H54 (cell line): Measurements from ENCODE around the gene EDN1.

Experiments used
- DNase-seq: peaks from one replicate; pipeline ENCODE4 v3.0.0; 2011; ENCODE audit warnings: low spot score, mixed read lengths; ENCODE audit not compliant: insufficient read length
- FAIRE-seq: peaks from 3 replicates; lab custom pipeline; 2011; peaks lifted over from hg19 to GRCh38; lab: Jason Lieb, UNC
- POLR2A ChIP-seq: IDR thresholded peaks from 2 replicates; pipeline ENCODE4 v1.6.1; 2011; ENCODE audit warnings: low read depth, mild to moderate bottlenecking, low read length

Gene EDN1

GRCh38 chr6:12261502-12261901 lies 28.7 kb upstream of the EDN1 start:
- TF ChIP-seq POLR2A = no peak
- DNase-seq (no peak), FAIRE-seq (no peak)

GRCh38 chr6:12262236-12263061 lies 27.7 kb upstream of the EDN1 start:
- FAIRE-seq (no peak), DNase-seq (no peak)
- TF ChIP-seq POLR2A = no peak

GRCh38 chr6:12263403-12263802 lies 26.8 kb upstream of the EDN1 start:
- DNase-seq (no peak), FAIRE-seq (no peak)
- no peak for TF ChIP-seq POLR2A

- DNase-seq (no peak), FAIRE-seq (no peak)
- no peak for TF ChIP-seq POLR2A
These were observed 25.5 kb upstream of the EDN1 start for GRCh38 chr6:12264671-12265070.

- TF ChIP-seq POLR2A = no peak
- no peak for DNase-seq
- no peak for FAIRE-seq
These were observed 24.9 kb upstream of the EDN1 start for GRCh38 chr6:12265296-12265695.

- no peak for TF ChIP-seq POLR2A
- no peak for DNase-seq
- no peak for FAIRE-seq
These were observed 24.4 kb upstream of the EDN1 start for GRCh38 chr6:12265791-12266190.

- DNase-seq (no peak), FAIRE-seq (peak; percentile 99)
- no peak for TF ChIP-seq POLR2A
These were observed 23.6 kb upstream of the EDN1 start for GRCh38 chr6:12266571-12266970.

GRCh38 chr6:12269110-12269509 lies 21.1 kb upstream of the EDN1 start:
- DNase-seq (no peak), FAIRE-seq (no peak)
- no peak for TF ChIP-seq POLR2A

GRCh38 chr6:12270551-12271230 lies 19.5 kb upstream of the EDN1 start:
- TF ChIP-seq POLR2A = no peak
- FAIRE-seq = peak; percentile 45
- no peak for DNase-seq

- FAIRE-seq (no peak), DNase-seq (no peak)
- no peak for TF ChIP-seq POLR2A
These were observed 18.6 kb upstream of the EDN1 start for GRCh38 chr6:12271594-12271993.

GRCh38 chr6:12271997-12272396 lies 18.2 kb upstream of the EDN1 start:
- FAIRE-seq = no peak
- no peak for DNase-seq
- TF ChIP-seq POLR2A = no peak

GRCh38 chr6:12275107-12275506 lies 15.1 kb upstream of the EDN1 start:
- DNase-seq (no peak), FAIRE-seq (no peak)
- no peak for TF ChIP-seq POLR2A

- DNase-seq (no peak), FAIRE-seq (no peak)
- TF ChIP-seq POLR2A = no peak
These were observed 13.2 kb upstream of the EDN1 start for GRCh38 chr6:12276930-12277315.

- FAIRE-seq (no peak), DNase-seq (no peak)
- TF ChIP-seq POLR2A = no peak
These were observed 12.8 kb upstream of the EDN1 start for GRCh38 chr6:12277386-12277785.

GRCh38 chr6:12278915-12279314 lies 11.2 kb upstream of the EDN1 start:
- no peak for DNase-seq
- FAIRE-seq = peak; percentile 15
- no peak for TF ChIP-seq POLR2A
